GM21723 (cell line): ENCODE data around the gene PRSS53.
"Not testable (repeated sequence)": the region's sequence is repeated elsewhere in the genome, so short reads cannot be mapped to it uniquely, and the experiment has no call there.

Experiments
- ATAC-seq: cut with Tn5 transposase; IDR thresholded peaks from one replicate; pipeline ENCODE4 v1.9.1; 2021; ENCODE audit warnings: mild to moderate bottlenecking, moderate library complexity; ENCODE audit not compliant: unreplicated experiment

The PRSS53 gene

GRCh38 chr16:31088459-31089183 is at the start of gene PRSS53:
PRSS53 (minus strand) TSS chr16:31088943; CDS start chr16:31088809, 134 bp downstream.
- no peak for ATAC-seq

- ATAC-seq, result not testable (repeated sequence)
Observed at GRCh38 chr16:31136822-31137499, 48.2 kb upstream of the PRSS53 start.

GRCh38 chr16:31136287-31136662 is 47.5 kb upstream of the PRSS53 start:
- ATAC-seq, result no peak

GRCh38 chr16:31135535-31136286 is 47.0 kb upstream of the PRSS53 start, which contains the start of gene PRSS8:
PRSS8 (minus strand) TSS chr16:31135727; CDS start chr16:31135498, 229 bp downstream.
- no peak for ATAC-seq

- no peak for ATAC-seq
Observed at GRCh38 chr16:31134625-31135534, 46.1 kb upstream of the PRSS53 start.

GRCh38 chr16:31134091-31134571 is 45.4 kb upstream of the PRSS53 start:
- no peak for ATAC-seq

- no peak for ATAC-seq
Observed at GRCh38 chr16:31133046-31133501, 44.3 kb upstream of the PRSS53 start.

GRCh38 chr16:31132303-31132979 is 43.7 kb upstream of the PRSS53 start:
- no peak for ATAC-seq

GRCh38 chr16:31131841-31132271 is 43.1 kb upstream of the PRSS53 start:
- no peak for ATAC-seq

GRCh38 chr16:31131416-31131815 is 42.7 kb upstream of the PRSS53 start:
- ATAC-seq, result no peak

GRCh38 chr16:31130899-31131298 is 42.2 kb upstream of the PRSS53 start:
- no peak for ATAC-seq

- no peak for ATAC-seq
Observed at GRCh38 chr16:31130336-31130891, 41.7 kb upstream of the PRSS53 start.

GRCh38 chr16:31129568-31130335 is 41.0 kb upstream of the PRSS53 start:
- no peak for ATAC-seq

GRCh38 chr16:31128711-31129567 is 40.2 kb upstream of the PRSS53 start:
- no peak for ATAC-seq

GRCh38 chr16:31127182-31127581 is 38.4 kb upstream of the PRSS53 start:
- ATAC-seq, result no peak

- ATAC-seq, result no peak
Observed at GRCh38 chr16:31125844-31126243, 37.1 kb upstream of the PRSS53 start.

- no peak for ATAC-seq
Observed at GRCh38 chr16:31120129-31120528, 31.4 kb upstream of the PRSS53 start.
